HG03064 (cell line): ENCODE data around the gene APBA3.

Experiments
- ATAC-seq: cut with Tn5 transposase; IDR thresholded peaks from one replicate; pipeline ENCODE4 v1.9.1; 2021; ENCODE audit warnings: low read depth; ENCODE audit not compliant: unreplicated experiment

The APBA3 gene

GRCh38 chr19:3723110-3723488, 38.4 kb downstream of the APBA3 start:
- no peak for ATAC-seq

GRCh38 chr19:3722443-3723109, 38.9 kb downstream of the APBA3 start:
- no peak for ATAC-seq

GRCh38 chr19:3721887-3722442, 39.5 kb downstream of the APBA3 start:
- ATAC-seq: no peak

GRCh38 chr19:3721131-3721886, 40.2 kb downstream of the APBA3 start:
- no peak for ATAC-seq

GRCh38 chr19:3720349-3720917, 41.1 kb downstream of the APBA3 start:
- no peak for ATAC-seq

GRCh38 chr19:3719868-3720267, 41.6 kb downstream of the APBA3 start:
- ATAC-seq: no peak

- ATAC-seq: no peak
These were observed 45.3 kb downstream of the APBA3 start for GRCh38 chr19:3716147-3716668.

GRCh38 chr19:3712663-3713611, 48.6 kb downstream of the APBA3 start:
- ATAC-seq: no peak

GRCh38 chr19:3710265-3710812, 51.2 kb downstream of the APBA3 start:
- no peak for ATAC-seq

- ATAC-seq: no peak
These were observed 53.1 kb downstream of the APBA3 start, which contains the start of gene TJP3 for GRCh38 chr19:3708207-3708931. TJP3 (plus strand) TSS chr19:3708384; CDS start chr19:3728433, 20,049 bp downstream.

GRCh38 chr19:3707868-3708206, 53.7 kb downstream of the APBA3 start:
- ATAC-seq: no peak

- no peak for ATAC-seq
These were observed 60.3 kb downstream of the APBA3 start for GRCh38 chr19:3701200-3701599.
